CD4-positive, alpha-beta T cell treated with Interleukin-4 for 4 hours (primary cell): Measurements from ENCODE around the gene SLC26A1.

Source experiments
- DNase-seq: peaks from one replicate; pipeline ENCODE4 v3.0.0-alpha.2; 2020

The SLC26A1 gene

DNA sequence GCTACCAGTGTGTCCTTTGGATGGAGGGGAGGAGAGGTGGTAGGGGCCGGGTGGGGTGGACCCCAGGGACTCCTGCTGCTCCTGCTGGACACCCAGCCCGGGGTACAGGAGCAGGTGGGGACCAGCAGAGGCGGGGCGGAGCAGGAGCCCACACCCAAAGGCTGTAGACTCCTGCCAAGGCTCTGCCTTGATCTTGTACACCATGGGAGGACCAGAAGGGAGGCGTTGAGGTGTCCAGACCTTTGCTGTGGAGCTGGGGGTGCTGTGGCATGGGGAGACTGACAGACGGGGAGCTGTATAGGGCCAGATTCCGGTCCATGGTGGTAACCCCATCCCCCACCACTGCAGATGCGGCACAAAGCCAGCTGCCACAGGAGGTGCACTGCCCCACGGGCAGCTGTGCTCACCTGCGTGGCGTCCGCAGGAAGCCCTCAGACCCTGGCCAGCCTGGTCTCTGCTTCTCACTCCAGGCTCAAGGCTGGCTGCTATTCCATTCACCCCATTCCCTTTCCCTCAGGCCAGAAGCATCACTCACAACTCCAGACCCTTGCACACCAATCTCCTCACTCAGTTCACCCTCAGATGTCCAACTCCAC is 5.0 kb upstream of the SLC26A1 start:
- DNase-seq, result no peak

DNA sequence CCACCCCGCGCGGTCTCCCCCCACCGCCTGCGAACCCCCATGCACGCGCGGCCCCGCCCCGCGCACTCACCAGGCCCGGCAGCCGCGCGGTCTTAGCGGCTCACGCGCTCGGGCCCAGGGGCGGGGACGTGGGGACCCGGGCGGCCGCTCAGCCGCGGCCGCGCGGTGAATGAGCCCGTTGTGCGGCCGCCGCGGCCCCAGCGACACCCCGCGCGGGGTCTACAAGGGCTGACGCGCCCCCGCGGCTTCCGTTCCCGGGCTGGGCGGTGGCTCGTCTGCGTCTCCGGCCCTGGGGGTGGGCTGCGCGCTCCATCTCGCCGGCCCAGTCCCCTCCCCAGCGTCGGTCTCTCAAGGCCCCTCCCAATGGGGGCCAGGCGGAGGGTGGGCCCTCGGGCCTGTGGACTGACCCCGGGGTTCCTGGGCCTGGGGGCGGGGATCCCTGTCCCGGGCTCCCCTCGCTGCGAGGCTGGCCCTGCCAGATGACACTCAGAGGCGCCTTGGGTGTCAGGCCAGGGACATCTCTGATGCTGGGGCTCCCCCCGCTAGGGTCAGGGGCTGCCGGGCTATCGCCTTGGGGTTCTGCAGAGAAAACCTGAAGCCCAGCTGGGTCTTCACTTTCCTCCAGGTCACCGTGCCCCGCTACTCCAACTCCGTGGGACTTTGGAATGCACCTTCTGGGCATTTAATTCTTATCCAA is 4.3 kb upstream of the SLC26A1 start:
- DNase-seq, result no peak

- DNase-seq, result no peak
These were observed 3.8 kb upstream of the SLC26A1 start for GRCh38 chr4:996997-997374.

DNA sequence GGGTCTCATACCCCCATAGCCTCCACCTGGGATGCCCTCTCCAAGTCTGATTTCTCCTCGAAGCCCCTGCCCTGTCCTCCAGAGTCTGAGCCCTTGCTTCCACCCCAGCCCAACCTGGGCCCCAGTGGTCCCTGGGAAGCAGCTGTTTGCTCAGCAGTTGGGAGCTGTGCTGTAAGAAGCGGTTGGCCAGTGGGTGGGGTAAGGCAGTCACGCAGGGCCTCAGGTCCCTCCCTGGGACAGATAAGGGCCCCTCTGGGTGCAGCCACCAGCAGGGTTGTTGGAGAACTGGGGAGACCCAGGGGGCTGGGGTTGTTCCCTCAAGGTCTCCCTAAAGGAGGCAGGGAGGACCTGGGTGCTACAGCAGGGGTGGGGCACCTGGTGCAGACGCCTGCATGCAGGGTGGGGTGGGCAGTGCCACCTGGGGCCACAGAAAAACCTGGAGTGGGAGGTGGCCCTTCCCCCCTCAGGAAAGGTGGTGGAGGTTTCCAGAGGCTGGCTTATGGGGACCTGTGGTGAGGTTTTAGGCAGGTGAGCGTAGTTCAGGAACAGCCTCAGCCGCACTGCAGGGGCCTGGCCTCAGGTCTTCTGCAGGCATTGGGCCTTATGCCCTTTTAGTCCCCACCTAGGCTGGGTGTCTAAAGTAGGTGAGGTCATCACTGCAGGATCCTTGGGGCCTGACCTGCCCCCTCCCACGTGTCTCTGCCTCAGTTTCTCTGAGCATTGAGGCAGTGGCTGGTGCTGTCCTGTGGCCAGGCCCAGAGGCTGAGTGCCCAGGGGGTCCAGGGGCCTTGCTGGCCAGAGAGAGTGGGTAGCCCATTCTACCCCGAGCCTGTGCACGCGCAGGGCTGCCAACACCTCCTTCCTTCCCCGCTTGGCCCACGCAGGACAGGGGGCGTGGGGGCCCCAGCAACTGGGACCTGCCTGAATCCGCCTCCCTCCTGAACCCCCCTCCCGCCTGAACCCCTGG is 3.1 kb upstream of the SLC26A1 start:
- DNase-seq, result no peak

GRCh38 chr4:995311-996026 is 2.3 kb upstream of the SLC26A1 start:
- DNase-seq, result no peak

GRCh38 chr4:992297-993110 is 700 bp downstream of the SLC26A1 start:
- no peak for DNase-seq

DNA sequence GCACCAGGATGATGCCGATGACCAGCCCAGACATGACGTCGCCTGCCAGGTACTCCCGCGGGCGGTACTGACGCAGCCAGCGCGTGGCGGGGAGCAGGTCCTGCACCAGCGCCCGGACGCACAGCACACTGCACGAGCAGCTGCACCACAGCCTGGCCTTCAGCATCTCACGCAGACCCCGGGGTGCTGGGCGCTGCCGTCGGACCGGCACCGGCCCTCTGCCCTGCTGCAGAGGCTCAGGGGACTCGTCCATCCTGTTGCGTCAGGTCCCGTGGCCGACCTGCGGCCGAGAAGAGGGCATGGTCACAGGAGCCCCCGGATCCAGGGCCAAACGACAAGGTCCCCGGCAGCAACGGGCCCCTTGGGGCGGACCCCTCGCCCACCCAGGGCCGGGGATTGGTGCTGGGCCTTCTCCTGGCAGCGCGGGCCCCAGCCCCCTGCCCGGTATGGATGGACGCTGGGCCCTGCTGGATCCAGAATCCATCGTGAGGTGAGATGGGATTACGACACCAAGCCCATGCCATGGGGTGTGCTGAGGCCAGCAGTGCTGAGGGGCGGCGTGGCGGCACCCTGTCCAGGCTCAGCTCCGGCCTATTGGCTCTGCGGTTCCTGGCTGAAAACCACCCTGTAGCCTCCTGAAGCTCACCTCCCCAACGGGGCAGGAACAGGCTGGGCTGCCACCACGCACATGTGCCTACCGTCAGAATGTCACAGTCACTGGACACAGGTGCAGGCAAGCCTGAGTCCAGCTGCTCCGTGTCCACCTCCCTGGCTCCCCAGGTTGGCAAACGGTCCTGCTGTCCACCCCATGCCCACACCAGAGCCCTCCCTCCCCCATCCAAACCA is 1.5 kb downstream of the SLC26A1 start:
- no peak for DNase-seq

GRCh38 chr4:990746-991367 is 2.3 kb downstream of the SLC26A1 start:
- DNase-seq, result no peak

DNA sequence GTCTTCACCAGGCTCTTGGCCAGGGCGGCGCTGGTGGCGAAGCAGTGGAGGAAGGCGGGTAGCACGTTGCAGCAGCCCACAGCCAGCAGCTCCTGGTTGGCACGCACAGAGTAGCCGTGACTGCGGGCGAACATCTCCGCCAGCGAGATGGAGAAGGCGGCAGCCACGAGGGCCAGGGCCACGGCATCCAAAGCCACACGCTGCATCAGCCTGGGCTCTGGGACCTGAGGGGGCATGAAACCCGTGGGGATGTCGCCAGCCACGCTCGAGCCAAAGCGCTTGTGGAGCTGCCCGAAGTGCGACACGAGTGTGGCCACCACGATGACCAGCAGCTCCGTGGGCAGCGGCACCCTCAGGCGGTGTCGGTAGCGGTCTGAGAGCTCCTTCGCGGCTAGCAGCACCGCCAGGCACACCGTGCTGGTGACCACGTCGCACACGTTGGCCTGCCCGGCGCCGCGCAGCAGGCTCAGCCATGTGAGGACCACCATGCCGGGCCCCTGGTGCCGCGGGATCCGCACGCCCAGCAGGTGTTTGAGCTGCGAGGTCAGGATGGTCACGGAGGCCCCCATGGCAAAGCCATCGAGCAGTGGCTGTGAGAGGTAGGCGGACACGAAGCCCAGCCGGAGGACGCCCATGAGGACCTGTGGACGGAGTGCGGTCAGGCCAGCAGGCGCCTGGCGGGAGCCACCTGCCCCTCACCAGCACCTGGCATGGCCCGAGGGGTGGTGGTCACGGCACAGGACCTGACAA is 3.3 kb downstream of the SLC26A1 start:
- no peak for DNase-seq

GRCh38 chr4:988726-989721 is 4.2 kb downstream of the SLC26A1 start:
- no peak for DNase-seq

DNA sequence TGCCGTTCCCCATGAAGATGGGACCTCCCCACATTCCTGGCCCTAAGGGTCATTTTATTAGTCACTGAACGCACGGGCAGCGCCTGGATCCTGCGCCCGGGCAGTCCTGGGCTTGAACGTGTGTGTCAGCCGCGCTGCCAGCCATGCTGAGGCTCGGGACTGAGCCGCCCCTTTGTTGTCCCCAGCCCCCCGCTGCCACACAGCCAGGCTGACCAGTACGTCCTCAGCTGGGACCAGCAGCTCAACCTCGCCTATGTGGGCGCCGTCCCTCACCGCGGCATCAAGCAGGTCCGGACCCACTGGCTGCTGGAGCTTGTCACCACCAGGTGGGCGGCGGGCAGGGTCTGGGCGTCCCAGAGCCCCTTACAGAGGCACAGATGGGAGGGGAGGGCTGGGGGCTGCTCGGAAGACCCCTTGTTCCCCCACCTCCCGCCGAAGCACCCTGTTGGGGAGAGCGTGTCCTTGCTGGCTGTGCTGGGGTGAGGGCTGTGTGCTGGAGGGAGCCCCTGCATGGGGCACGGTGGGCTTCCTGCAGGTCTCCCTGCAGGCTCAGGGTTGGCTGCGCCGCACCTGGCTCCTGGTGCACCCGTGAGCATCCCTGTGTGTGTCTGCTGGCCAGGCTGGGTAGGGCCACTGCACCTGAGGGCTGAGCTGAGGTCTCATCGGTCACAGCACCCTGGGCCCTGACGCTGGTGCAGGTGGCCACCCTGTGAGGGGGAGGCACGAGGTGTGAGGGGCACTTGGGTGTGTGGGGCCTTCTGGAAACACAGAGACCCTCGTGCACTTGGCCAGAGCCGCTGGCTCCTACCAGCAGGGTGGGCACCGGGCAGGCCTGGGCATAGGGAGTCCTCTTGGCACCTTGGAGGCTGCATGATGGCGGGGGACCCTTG is 5.3 kb downstream of the SLC26A1 start:
- no peak for DNase-seq

DNA sequence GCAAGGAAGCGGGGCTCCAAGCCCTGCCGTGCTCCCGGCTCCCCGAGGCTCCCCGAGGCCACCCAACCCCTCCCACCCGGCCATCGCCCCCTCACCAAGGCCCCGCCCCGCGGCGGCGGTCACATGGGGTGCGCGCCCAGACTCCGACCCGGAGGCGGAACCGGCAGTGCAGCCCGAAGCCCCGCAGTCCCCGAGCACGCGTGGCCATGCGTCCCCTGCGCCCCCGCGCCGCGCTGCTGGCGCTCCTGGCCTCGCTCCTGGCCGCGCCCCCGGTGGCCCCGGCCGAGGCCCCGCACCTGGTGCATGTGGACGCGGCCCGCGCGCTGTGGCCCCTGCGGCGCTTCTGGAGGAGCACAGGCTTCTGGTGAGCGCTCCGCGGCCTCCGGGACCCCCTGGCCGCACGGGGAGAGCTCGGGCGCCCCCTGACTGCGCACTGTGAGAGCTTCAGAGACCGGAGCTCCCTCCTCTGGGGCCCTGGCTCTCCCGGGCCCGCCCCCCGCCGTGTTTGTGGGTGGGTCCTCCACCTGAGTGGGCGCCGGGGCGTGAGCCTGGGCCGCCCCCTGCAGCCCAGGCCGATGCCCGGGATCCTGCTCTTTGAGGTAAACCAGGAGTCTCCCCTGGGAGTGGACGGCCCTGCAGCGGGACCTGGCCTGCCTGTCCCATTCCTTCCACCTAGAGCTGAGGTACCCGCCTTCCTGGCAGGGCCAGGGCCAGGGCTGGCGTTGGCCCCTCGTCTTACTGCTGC is 6.2 kb downstream of the SLC26A1 start, which contains the start of gene IDUA:
Gene IDUA (plus strand): TSS at position 166 of the 745 bp plus-strand sequence. CDS start 41 bp downstream, at position 207.
- DNase-seq, result peak; percentile 83

- no peak for DNase-seq
These were observed 6.8 kb downstream of the SLC26A1 start for GRCh38 chr4:986428-986878.

- peak; percentile 58 for DNase-seq
These were observed 7.9 kb downstream of the SLC26A1 start for GRCh38 chr4:985123-985830.

GRCh38 chr4:984336-985054 is 8.7 kb downstream of the SLC26A1 start:
- DNase-seq, result no peak
